H54 (cell line): ENCODE results near the gene CENPH.

Source experiments
- DNase-seq: peaks from one replicate; pipeline ENCODE4 v3.0.0; 2011; ENCODE audit warnings: low spot score, mixed read lengths; ENCODE audit not compliant: insufficient read length
- FAIRE-seq: peaks from 3 replicates; lab custom pipeline; 2011; peaks lifted over from hg19 to GRCh38; lab: Jason Lieb, UNC
- POLR2A ChIP-seq: IDR thresholded peaks from 2 replicates; pipeline ENCODE4 v1.6.1; 2011; ENCODE audit warnings: low read depth, mild to moderate bottlenecking, low read length

The CENPH gene

GRCh38 chr5:69257577-69257976 is 68.2 kb downstream of the CENPH start:
- FAIRE-seq (no peak), DNase-seq (no peak)
- TF ChIP-seq POLR2A: no peak
